Measurements from ENCODE around the gene HOXA13.

The HOXA13 gene

DNA sequence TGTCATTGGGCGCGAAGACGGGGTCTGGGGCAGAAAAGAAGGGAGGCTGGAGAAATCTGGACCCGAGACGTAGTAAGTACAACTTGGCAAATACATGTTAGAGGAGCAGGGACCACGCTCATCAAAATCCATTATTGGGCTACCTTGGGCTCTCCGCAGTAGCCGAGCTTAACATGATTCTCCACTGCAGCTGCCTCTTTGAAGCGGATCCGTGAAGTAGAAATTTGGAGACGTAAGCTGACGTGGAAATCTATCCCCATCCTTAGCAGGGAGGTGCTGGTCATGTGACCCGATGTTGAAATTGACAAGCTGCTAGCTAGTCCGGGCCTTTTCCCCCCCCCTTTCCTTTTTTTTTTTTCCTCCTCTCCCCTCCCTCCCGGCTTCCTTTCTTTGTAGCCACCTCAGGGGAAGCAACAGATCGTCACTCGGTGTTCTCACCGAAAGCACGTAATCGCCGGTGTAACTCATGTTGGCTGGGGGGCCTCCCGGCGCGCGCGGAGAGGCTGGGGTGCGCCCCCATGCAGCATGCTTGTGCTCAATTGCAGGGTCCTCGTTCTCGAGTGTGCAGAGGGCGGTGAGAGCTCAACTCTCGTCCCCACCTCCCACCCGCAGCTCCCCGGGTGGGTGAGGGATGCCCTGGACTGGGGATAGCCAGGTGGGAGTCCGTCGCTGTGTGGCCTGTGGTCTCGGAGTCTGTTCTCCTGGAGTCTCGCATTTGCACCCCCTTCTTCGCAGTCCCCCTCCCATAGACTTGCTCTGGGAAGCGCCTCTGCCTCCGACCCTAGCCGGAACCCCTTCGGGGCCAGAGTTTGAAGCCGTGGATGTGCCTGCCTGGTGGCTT, 14.7 kb downstream of the HOXA13 start, which contains the start of gene HOXA11:
Gene HOXA11, minus strand, starts transcription at position 220 of the 841 bp plus-strand sequence. Its CDS starts 88 bp downstream, at position 132.
- H3K27ac ChIP-seq (ENCODE audit: insufficient read depth, low read depth, low read length, poor library complexity, severe bottlenecking) = no peak within 1 kb of the TSS
- H3K27me3 ChIP-seq (ENCODE audit: control insufficient read depth, insufficient read depth, low read length, poor library complexity, severe bottlenecking) = peaks cover 100% of the 10 kb centered on the region
- no peak within 1 kb of the TSS for H3K4me3 ChIP-seq (ENCODE audit: insufficient read depth, low read depth, low read length)
- no peaks in the 10 kb centered on the region for H3K4me1 ChIP-seq (ENCODE audit: control insufficient read depth, insufficient read depth, low read length)
- H3K9me3 ChIP-seq (ENCODE audit: control insufficient read depth, low read length) = no peaks in the 10 kb centered on the region
- no peaks in the 10 kb centered on the region for H3K36me3 ChIP-seq (ENCODE audit: control insufficient read depth, insufficient read depth, low read length)
- WGBS, 2 experiments = 4 to 7% methylated on average over 43 of the region's 43 CpGs

- Histone ChIP-seq H3K27ac (ENCODE audit: insufficient read depth, low read depth, low read length, poor library complexity, severe bottlenecking) (no peak overlapping the region), H3K27me3 (ENCODE audit: control insufficient read depth, insufficient read depth, low read length, poor library complexity, severe bottlenecking) (peaks cover 100% of the 10 kb centered on the region), H3K4me3 (ENCODE audit: insufficient read depth, low read depth, low read length) (no peak overlapping the region), H3K36me3 (ENCODE audit: control insufficient read depth, insufficient read depth, low read length) (no peaks in the 10 kb centered on the region), H3K4me1 (ENCODE audit: control insufficient read depth, insufficient read depth, low read length) (no peaks in the 10 kb centered on the region), H3K9me3 (ENCODE audit: control insufficient read depth, low read length) (no peaks in the 10 kb centered on the region)
- 3% methylated on average over 72 of the region's 72 CpGs for WGBS, 2 experiments
These were observed 15.4 kb downstream of the HOXA13 start for GRCh38 chr7:27184337-27185012.

GRCh38 chr7:27183682-27184336, 16.1 kb downstream of the HOXA13 start:
- Histone ChIP-seq H3K9me3 (ENCODE audit: control insufficient read depth, low read length) (no peaks in the 10 kb centered on the region), H3K27ac (ENCODE audit: insufficient read depth, low read depth, low read length, poor library complexity, severe bottlenecking) (no peak overlapping the region), H3K27me3 (ENCODE audit: control insufficient read depth, insufficient read depth, low read length, poor library complexity, severe bottlenecking) (peaks cover 100% of the 10 kb centered on the region), H3K36me3 (ENCODE audit: control insufficient read depth, insufficient read depth, low read length) (no peaks in the 10 kb centered on the region), H3K4me1 (ENCODE audit: control insufficient read depth, insufficient read depth, low read length) (no peaks in the 10 kb centered on the region), H3K4me3 (ENCODE audit: insufficient read depth, low read depth, low read length) (no peak overlapping the region)
- 3 to 5% methylated on average over 28 of the region's 30 CpGs for WGBS, 2 experiments

GRCh38 chr7:27182861-27183681, 16.8 kb downstream of the HOXA13 start:
- no peaks in the 10 kb centered on the region for H3K4me1 ChIP-seq (ENCODE audit: control insufficient read depth, insufficient read depth, low read length)
- no peaks in the 10 kb centered on the region for H3K9me3 ChIP-seq (ENCODE audit: control insufficient read depth, low read length)
- no peak overlapping the region for H3K4me3 ChIP-seq (ENCODE audit: insufficient read depth, low read depth, low read length)
- H3K27ac ChIP-seq (ENCODE audit: insufficient read depth, low read depth, low read length, poor library complexity, severe bottlenecking) = no peak overlapping the region
- H3K27me3 ChIP-seq (ENCODE audit: control insufficient read depth, insufficient read depth, low read length, poor library complexity, severe bottlenecking) = peaks cover 100% of the 10 kb centered on the region
- no peaks in the 10 kb centered on the region for H3K36me3 ChIP-seq (ENCODE audit: control insufficient read depth, insufficient read depth, low read length)
- WGBS, 2 experiments = 1 to 2% methylated on average over 39 of the region's 39 CpGs

DNA sequence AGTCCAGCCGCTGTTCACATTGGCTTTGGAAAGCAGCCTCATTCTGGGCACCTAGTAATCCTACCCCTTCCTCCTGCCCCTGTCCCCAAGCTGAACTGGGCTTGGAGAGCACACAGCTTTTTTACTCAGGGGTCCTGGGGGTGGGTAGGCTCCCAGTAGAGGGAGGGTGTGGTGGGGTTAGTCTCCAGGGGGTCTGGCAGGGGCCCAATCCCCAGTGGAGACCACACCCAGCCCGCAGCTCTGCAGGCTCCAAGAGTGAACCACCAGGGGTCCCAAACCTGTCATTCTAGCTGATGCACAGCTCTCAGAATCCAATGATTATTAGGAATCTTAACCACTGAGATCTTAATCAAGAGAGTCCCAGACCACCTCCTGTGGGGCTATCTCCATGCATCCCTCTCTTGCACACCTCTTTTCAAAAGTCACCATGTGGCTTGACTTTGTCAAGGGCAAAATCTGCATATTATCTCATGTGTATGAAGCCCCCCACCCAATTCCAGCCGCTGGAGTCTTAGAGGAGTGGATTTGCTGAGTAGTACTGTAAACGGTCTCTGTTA, 17.5 kb downstream of the HOXA13 start:
- Histone ChIP-seq H3K27me3 (ENCODE audit: control insufficient read depth, insufficient read depth, low read length, poor library complexity, severe bottlenecking) (peaks cover 100% of the 10 kb centered on the region), H3K9me3 (ENCODE audit: control insufficient read depth, low read length) (no peaks in the 10 kb centered on the region), H3K27ac (ENCODE audit: insufficient read depth, low read depth, low read length, poor library complexity, severe bottlenecking) (no peak overlapping the region), H3K4me1 (ENCODE audit: control insufficient read depth, insufficient read depth, low read length) (no peaks in the 10 kb centered on the region), H3K4me3 (ENCODE audit: insufficient read depth, low read depth, low read length) (no peak overlapping the region), H3K36me3 (ENCODE audit: control insufficient read depth, insufficient read depth, low read length) (no peaks in the 10 kb centered on the region)
- 17 to 27% methylated on average over 4 of the region's 4 CpGs for WGBS, 2 experiments

GRCh38 chr7:27181795-27182275, 18.1 kb downstream of the HOXA13 start:
- no peaks in the 10 kb centered on the region for H3K36me3 ChIP-seq (ENCODE audit: control insufficient read depth, insufficient read depth, low read length)
- H3K27me3 ChIP-seq (ENCODE audit: control insufficient read depth, insufficient read depth, low read length, poor library complexity, severe bottlenecking) = peaks cover 100% of the 10 kb centered on the region
- WGBS, 2 experiments = 38 to 40% methylated on average over 4 of the region's 4 CpGs
- no peaks in the 10 kb centered on the region for H3K9me3 ChIP-seq (ENCODE audit: control insufficient read depth, low read length)
- H3K4me3 ChIP-seq (ENCODE audit: insufficient read depth, low read depth, low read length) = no peak overlapping the region
- no peaks in the 10 kb centered on the region for H3K4me1 ChIP-seq (ENCODE audit: control insufficient read depth, insufficient read depth, low read length)
- H3K27ac ChIP-seq (ENCODE audit: insufficient read depth, low read depth, low read length, poor library complexity, severe bottlenecking) = no peak overlapping the region

GRCh38 chr7:27180431-27181420, 19.2 kb downstream of the HOXA13 start:
- Histone ChIP-seq H3K9me3 (ENCODE audit: control insufficient read depth, low read length) (no peaks in the 10 kb centered on the region), H3K27me3 (ENCODE audit: control insufficient read depth, insufficient read depth, low read length, poor library complexity, severe bottlenecking) (peaks cover 100% of the 10 kb centered on the region), H3K4me3 (ENCODE audit: insufficient read depth, low read depth, low read length) (no peak overlapping the region), H3K4me1 (ENCODE audit: control insufficient read depth, insufficient read depth, low read length) (no peaks in the 10 kb centered on the region), H3K27ac (ENCODE audit: insufficient read depth, low read depth, low read length, poor library complexity, severe bottlenecking) (no peak overlapping the region), H3K36me3 (ENCODE audit: control insufficient read depth, insufficient read depth, low read length) (no peaks in the 10 kb centered on the region)
- 30 to 37% methylated on average over 12 of the region's 12 CpGs for WGBS, 2 experiments

DNA sequence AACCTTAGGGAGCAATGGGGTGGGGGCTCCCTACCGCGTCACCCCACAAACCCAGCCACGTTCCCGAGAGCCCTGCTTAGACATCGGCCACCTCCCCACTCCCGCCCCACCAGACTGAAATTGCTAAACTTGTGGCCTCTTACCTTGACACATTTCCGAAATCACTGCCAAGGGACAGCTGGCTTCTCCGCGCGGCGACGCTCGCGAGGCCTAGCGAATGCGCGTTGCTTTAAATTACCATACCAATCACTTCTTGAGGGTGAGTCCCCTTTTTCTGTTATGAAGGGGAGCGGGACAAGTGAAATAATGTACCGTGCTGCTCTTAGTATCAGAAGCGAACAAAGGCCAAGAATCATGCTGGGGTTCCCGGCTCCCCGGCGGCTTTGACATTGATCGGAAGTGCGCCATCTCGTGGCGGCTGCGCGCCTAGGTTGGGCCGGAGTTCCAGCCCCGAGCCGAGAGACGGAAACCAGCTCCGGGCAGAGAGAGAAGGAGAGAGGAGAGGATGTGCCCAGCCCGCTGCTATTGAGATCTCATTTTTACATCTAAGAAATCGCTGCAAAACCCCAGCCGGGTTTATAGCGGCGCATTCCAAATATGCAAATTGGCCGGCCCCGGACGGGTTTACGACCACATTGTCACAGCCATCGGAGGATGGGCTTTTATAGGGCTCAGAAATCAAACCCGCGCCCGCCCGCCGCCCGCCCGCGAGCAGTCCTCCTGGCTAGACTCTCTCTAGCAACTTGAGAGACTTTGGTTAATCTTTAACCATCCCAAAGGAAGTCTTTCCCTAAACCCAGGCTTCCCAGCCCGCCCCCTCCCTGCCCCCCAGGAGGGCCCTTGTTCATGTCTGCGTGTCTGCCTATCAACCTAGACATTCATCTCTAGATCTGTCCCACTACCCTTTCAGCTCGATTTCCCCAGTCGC, 20.1 kb downstream of the HOXA13 start:
- Histone ChIP-seq H3K4me3 (ENCODE audit: insufficient read depth, low read depth, low read length) (no peak overlapping the region), H3K4me1 (ENCODE audit: control insufficient read depth, insufficient read depth, low read length) (no peaks in the 10 kb centered on the region), H3K27me3 (ENCODE audit: control insufficient read depth, insufficient read depth, low read length, poor library complexity, severe bottlenecking) (peaks cover 100% of the 10 kb centered on the region), H3K27ac (ENCODE audit: insufficient read depth, low read depth, low read length, poor library complexity, severe bottlenecking) (no peak overlapping the region), H3K9me3 (ENCODE audit: control insufficient read depth, low read length) (no peaks in the 10 kb centered on the region), H3K36me3 (ENCODE audit: control insufficient read depth, insufficient read depth, low read length) (no peaks in the 10 kb centered on the region)
- 4 to 7% methylated on average over 56 of the region's 56 CpGs for WGBS, 2 experiments

Measured in ectodermal cell (in vitro differentiated cells).